Measurements from ENCODE around the gene TBCD.

The TBCD gene

DNA sequence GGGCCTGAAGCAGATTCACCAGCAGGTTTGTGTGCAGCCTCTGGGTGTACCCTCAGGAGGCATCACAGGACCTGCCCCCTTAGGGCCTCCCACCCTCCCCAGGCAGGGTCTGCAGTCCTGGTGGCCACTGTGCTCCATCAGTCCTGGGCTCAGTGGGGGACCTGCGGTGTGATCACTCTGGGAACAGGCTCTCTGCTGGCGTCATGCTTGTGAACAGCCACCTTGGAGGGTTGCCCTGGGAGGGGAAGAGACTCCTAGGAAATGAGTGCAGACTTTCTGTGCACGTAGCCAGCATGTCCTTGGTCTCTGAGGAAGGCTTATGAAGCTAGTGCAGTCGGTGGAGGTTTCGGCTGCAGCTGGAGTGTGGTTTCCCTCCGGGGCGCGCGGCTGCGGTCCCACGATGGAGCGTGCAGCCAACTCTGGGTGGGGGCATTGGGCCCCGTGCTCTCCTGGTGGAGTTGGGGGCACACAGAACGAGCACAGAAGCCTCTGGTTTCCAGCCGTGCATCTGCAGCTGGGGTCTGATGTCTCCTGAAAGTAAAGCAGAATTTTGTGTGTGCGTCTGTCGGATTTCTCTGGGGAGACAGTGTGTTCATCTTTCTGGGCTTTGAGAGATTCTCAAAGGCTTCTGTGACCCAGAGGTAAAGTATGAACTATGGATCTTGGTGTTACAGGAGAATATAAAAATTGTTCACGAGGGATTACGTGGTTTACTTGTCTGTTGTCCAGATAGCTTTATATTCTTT, 156.1 kb downstream of the TBCD start:
- DNase-seq (ENCODE audit: low spot score), result no peak

DNA sequence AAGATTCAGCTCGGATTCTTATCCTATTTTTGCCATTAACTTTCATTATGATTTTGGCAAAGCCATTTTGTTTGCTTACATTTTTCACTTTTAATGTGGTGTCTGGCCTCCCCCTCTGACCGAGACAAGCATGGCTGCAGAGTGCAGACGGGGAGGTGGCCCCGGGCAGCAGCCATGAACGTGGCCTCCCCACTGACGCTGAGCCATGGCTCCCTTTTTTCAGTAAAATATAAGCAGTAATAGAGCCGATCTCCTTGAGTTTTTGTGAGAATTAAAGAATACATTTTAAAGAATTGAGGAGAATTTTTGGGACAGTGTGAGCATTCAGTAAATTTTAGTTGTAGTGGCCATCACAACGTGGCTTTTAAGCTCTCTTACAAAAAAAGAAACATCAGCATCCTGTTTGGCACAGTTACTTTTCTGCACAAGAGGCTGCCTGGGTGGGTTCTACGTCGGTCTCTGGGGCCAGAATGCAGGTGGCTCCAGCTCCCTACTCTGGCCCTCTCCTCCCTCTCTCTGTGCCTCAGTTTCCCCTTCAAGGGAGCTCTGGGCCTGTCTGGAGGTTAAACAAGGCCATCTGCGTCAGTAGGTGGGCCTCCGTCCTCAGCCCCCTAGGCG, 156.8 kb downstream of the TBCD start:
- no peak for DNase-seq (ENCODE audit: low spot score)

DNA sequence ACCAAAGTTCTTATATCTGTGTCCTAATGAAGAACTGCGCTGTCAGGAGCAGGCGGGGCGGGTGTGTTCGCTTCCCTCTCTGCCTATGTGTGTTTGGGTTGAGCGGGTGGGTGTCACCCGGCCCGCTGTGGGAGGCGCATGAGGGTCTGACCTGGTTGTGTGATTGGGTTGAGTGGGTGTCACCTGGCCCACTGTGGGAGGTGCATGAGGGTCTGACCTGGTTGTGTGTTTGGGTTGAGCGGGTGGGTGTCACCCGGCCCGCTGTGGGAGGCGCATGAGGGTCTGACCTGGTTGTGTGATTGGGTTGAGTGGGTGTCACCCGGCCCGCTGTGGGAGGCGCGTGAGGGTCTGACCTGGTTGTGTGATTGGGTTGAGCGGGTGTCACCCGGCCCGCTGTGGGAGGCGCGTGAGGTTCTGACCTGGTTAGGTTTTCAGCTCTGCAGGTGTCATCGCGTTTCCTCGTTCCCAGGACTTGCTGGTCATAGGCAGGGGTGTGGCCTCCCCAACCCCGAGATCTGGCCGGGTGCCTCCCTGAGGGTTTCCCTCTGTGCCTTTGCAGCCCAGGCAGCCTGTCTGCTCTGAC, 157.5 kb downstream of the TBCD start:
- no peak for DNase-seq (ENCODE audit: low spot score)

DNA sequence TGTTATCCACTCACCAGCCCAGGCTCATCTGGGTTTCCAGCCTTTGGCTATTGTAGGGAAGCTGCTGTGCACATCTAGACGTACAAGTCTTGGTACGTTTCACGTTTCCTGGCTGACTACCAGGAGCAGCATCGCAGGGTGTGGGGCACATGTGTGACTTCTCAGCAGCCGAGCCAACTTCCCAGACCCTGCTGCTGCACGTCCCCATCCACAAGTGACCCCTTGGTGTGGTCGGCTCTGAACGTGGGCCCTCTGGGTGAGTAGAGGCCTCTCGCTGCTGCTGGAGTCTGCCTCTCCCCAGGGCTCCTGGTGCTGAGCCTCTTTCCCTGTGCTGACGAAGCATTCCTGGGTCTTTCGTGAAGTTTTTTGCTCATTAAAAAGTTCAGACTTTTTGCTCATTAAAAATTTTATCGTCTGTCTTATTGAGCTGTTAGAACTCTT, 158.2 kb downstream of the TBCD start:
- DNase-seq (ENCODE audit: low spot score), result no peak

DNA sequence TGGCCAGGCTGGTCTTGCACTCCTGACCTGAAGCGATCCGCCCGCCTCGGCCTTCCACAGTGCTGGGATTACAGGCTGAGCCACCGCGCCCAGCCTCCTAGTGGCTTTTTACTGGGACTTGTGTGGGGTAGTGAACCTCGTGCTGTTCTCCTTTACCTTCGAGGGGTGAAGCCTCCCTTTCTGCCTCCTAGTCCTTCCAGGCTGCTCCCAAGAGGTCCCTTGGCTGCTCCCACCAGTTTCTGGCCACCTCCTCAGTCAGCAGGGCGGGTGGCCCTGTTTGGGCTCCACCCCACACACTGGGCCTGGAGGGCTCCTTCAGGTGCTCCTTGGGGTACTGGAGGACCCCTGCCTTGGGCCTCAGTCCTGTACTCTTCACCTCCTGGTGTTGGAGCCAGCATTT, 158.9 kb downstream of the TBCD start:
- no peak for DNase-seq (ENCODE audit: low spot score)

DNA sequence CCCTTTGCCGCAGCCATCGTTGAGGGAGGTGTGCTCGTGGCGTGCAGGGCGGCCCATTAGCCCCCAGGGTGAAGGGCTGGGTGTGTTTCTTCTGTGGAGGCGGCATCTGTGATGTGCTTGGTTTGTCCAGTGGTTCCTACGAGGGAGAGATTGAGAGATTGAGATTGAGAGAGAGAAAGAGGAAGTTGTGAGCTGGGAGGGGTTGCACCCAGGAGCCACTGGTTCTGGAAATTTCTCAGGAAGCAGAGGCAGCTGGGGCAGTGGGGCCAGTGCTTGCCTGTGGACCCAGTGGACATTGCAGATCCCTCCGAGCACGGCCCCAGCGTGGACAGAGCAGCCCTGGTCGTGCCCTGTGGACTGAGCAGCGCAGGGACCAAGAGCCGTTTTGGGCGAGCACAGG, 160.0 kb downstream of the TBCD start:
- DNase-seq (ENCODE audit: low spot score), result no peak

DNA sequence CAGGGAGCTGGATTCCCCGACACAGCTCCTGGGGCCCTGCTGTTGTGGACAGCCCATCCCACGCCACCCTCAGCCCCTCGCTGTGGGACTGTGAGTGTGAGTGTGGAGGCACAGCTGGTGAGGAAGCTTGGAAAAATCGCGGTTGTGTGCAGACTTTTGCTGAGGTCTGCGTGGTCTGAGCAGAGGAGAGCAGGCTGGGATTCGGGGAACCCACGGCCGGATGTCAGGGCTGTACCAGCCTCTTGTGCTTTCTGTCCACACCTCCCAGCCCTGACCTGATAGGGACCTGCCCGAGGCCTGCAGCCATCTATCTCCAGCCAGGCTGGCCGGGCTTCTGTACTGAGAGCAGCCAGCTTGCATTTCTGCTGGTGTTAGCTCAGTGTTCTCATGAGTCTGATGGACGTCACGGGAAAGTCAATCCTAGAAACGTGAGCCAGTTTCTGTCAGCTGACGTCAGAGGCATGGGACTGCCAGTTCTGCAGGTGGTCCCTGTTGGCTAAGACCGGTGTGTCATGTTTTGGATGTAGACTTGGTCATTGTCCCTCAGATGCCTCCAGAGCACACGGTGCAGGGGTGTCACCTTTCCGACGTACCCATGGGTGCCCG, 160.7 kb downstream of the TBCD start:
- DNase-seq (ENCODE audit: low spot score), result no peak

DNA sequence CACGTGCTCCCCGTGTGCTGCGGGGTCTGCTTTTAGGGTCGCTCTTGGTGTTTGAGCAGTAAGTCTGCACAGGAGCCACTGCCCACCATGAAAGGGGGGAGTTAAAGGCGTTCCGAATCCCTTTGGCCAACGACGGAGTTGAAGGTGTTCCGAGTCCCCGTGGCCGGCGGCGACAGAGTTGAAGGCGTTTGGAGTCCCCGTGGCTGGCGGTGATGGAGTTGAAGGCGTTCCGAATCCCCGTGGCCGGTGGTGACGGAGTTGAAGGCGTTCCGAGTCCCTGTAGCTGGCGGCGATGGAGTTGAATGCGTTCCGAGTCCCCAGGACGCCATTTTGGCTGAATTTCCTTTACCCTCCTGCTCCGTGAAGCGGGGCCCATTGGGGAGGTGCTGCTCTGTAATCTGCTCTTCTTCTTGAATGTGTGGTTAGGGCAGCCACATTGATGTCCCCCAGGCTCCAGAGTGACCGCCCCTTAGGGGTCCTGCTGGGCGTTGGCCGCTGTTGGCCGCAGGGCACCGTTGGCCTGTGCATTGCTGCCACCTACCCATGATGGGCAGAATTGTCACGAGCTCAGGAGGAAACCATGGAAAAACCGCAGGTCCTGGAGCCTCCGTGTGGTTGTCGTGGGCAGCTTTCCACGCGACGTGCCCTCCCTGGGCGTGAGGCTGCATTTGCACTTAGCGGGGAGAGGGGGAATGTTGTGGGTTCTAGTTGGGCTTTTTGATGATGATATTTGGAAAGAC, 161.6 kb downstream of the TBCD start:
- DNase-seq (ENCODE audit: low spot score), result no peak

DNA sequence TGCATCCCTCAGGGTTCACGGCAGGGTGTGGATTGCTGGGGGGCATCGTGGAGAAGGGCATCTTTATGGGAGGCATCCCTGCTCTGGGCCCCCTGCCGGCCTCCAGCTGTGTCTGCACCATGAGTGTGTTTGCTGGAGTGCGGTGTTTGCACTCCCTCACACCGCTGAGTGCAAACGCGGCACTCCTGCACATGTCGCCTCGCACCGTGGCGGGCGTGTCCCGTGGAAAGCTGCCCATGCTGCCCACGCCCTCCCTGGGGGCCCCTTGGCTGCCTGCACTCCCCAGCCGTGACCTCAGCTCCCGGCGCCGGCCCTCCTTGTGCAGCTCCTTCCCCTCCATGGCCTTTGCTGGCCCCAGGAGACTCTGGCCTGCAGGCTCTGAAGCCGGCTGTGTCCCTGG, 162.5 kb downstream of the TBCD start:
- DNase-seq (ENCODE audit: low spot score), result peak; percentile 80

DNA sequence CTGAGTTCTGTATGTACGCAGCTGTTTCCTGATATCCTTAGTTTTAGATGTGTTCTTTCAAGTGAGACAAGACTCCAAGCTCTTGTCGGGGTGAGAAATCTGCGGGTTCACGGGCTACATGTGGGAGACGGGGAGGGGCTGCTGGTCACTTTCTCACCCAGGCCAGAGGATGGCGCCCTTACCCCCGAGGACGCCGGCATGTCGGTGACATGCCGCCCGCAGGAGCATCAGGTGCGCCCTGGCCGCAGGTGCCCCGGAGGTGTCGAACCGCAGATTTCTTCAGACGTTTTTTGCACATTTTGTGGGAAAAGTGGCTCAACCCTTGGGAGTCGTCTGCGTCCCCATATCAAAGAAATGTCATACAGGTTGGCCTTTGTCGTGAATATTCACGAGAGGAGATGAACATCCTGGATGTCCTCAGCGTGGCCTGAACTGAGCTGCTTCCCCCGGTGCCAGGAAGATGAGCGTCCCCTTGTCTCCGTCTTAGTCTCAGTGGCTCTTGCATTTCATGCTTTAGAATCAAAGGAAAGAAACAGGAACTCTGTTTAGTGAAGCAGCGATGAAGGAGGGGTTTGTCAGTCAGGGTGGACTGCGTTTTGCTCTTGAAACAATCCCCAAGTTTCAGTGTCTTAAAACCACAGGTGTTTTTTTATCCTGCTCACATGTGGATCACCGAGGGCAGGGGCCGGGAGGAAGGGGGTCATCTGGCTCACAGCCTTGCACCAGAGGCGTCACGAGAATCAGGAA, 163.3 kb downstream of the TBCD start:
- DNase-seq (ENCODE audit: low spot score), result no peak

DNA sequence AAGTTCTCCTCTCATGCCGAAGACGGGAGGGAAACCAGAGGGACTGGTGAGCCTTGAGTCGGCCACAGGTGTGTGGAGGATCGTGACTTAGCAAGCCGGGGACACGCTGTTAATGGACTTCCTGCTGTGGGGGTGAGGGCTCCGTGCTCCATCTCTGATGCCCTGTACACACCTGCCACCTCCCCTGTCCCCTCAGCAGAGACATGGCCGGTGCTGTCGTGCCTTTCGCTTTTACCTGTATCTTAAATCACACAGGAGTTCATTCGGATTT, 163.8 kb downstream of the TBCD start:
- no peak for DNase-seq (ENCODE audit: low spot score)

DNA sequence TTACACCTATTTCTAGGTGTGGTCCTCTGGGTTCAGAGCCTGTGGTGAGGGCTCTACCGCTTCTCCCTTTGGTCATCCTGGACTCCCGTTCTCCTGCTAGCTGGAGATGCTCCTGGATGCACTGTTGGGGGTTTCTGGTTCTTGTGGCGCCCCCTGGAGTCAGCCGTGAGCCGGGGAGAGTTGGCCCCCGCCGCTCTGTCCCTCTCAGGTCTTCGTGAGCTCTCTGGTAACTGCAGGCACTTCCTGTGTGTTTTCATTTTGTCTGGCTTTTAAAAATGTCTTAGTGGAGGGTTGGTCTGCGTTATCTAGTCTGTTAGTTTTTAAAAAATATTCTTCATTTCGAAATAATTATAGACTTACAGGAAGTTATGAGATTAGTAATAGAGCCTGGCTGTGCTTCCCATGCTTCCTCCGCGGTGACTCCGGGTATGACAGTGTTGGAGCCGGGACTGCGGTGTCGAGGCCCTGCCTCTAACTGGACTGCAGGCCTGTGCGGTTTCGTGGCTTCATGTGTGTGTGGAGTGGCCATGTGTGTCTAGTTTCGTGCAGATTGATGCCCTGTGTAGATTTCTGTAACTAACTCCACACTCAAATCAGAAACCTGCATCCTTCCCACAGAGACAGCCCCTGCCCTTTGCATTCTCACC, 166.0 kb downstream of the TBCD start:
- DNase-seq (ENCODE audit: low spot score), result peak; percentile 67

DNA sequence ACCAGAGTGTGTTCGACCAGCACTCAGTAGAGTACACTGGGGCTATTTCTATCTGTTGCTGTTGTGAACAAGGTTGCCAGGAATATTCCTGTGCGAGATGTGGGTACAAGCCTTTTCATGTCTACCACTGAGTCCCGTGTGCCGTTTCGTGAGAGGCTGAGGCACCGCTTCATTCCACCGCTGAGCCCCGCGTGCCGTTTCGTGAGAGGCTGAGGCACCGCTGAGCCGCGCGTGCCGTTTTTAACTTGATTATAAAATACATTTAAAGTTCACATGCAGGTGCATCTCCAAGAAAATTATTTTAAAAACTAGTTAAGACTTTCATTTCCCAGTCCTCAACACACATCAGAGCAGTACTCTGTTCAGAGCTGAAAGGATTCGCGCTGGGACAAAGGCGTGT, 166.6 kb downstream of the TBCD start:
- DNase-seq (ENCODE audit: low spot score), result no peak

DNA sequence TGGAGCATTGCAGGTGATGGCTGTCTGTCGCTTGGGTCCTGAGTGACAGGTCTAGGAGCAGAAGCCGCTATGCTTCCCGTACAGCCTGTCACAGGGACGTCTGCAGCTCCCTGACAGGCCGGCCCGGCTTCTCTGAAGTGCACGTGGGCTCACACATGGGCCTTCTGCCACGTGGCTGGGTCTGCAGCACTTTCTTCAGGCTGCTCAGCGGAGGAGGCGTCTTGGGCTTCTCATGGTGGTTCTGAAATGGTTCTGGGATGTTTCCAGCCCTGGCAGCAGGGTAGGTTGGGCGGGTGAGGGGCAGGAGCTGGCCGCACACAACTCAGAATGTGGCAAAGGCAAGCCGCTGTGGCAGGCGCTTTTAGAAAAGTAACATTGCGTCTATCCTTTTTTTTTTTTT, 168.3 kb downstream of the TBCD start:
- DNase-seq (ENCODE audit: low spot score), result no peak

DNA sequence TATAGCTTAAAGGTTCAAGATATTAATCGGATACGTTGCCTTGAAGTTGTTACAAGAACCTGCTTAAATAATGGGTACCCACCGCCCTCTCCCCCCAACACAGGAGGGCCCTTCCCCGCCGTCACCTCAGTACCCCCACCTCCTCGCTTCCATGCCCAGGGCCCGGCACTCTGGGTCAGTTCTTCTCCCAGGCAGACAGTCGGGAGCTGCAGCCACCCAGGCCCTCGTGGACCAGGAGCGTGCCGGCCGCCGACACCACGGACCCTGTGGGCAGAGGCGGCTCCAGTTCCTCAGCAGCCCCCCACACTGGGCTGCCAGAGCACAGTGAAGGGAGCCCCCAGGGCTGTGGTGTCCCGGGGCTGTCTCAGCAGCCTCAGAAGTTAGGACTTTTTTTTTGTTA, 168.8 kb downstream of the TBCD start:
- DNase-seq (ENCODE audit: low spot score), result no peak

DNA sequence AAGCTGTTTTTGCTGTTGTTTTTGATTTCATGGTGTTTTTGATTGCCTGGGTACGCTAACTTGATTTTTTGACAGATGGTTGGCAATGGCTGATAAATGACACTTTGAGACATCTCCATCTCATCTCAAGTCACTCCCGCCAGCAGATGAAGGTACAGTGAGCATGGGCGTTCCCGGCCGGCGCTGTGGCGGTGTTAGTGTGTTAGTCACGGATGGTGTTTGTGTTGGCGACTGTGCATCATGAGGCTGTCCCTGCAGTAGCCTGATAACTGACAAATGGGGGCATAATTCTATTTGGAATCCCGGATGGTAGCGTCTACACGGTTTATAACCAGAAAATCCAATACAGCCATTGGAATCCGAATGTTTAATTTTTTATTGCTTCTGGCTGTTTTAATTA, 169.6 kb downstream of the TBCD start:
- DNase-seq (ENCODE audit: low spot score), result no peak

DNA sequence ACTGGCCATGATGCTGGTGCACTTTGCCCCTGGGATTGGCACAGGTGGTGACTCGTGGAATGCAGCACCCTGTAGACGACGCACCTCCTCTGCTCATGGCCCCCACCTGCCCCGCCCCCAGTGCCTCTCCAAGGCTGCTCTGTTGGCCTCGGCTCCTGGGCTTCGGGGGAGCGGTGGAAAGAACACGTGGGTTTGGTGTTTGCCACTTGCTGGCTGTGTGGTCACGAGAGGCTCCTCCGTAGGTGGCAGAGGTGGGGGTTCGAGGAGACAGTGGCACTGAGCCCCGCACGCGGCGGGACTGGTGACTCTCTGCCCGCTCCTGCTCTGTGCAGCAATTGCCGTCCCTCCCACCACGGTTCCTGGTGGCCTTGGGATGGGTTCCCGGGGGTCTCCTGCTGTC, 170.8 kb downstream of the TBCD start:
- DNase-seq (ENCODE audit: low spot score), result no peak

DNA sequence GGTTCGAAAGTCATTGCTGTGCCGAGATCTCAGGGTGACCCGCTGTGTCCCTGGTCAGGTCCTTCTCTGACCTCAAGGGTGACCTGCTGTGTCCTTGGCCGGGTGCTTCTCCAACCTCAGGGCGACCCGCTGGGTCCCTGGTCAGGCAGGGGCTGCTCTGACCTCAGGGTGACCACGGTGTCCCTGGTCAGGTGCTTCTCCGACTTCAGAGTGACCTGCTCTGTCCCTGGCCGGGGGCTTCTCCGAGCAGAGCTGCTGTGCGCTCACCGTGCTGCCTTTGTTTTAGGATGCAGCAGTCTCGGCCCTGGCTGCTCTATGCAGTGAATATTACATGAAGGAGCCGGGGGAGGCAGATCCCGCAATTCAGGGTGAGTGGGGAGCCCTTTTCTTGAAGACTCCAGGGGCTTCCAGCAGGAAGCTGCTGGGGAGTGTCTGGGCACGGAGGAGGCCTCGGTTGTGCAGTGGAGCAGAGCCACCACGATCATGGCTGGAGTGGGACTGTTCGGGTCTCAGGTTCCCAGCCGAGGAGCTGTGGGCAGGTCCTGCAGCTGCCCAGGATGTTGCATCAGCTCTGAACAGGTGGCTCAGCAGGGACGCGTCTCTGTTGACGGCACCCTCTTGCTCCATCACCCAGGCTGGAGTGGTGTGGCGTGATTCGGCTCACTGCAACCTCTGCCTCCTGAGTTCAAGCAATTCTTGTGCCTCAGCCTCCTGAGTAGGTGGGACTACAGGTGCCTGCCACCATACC, 171.7 kb downstream of the TBCD start:
- DNase-seq (ENCODE audit: low spot score), result no peak

DNA sequence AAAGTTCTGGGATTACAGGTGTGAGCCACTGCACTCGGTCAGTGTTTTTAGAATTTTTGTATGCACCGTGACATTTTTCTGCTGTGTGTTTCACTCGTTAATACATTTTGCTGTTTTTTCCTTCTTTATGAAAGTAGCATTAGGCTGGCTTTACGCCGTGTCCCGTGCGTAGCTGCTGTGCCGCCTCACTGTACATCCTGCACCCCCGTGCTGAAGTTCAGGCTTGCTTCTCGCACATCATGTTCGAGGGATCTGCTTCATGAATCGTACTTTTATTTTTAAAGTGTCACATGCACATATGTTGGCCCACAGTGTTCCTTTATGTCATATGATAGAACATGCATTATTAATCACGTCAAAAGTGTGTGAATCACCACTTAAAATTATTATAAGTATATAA, 172.3 kb downstream of the TBCD start:
- no peak for DNase-seq (ENCODE audit: low spot score)

DNA sequence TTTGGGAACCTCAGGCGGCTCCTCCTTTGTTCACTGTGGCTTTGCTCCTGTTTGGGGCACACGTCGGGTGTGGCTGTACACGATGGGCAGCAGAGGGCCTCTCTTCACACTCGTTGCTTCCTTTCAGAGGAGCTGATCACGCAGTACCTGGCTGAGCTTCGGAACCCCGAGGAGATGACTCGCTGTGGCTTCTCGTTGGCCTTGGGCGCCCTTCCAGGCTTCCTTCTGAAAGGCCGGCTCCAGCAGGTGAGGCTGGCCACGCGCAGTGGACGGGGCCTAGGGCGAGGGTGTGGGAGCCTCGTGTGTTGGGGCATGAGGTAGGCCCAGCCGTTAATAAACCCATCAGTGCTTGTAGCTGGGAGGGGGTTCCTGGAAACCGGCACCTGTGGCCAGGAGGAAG, 172.9 kb downstream of the TBCD start:
- no peak for DNase-seq (ENCODE audit: low spot score)

DNA sequence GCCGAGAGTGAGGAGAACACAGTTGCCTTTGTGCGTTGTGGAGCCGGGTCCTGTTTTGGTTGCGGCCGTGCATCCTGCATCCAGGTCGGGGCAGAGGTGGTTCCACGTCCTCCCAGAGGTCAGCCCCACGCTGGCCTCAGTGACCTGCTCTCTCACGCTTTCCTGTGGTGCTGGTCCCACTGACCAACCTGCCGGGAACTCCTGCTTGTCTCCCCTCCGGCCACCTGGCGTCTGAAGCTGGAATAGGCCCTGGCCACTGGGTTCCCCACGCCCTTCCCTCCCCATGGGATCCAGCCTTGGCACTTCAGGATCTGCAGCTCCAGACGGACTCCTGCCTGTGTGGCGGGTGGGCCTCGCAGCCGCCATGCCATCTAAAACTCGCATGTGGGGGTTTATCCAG, 173.5 kb downstream of the TBCD start:
- no peak for DNase-seq (ENCODE audit: low spot score)
